ENCODE measurements around the gene DNAH8. TPM values are rescaled to one million over a fixed set of nuclear protein-coding genes. Genes with fewer than 3 reads are reported as not detected.

The DNAH8 gene
- total and polyA plus RNA-seq, 11 donors = 0.02 to 0.50 (median 0.02) TPM; not detected in 8

GRCh38 chr6:38938741-38939140, 223.6 kb downstream of the DNAH8 start:
- Histone ChIP-seq H3K27me3 (peaks cover 0 to 8% (median 0%) of the 10 kb centered on the region in 9 donors), H3K27ac (no peak overlapping the region), H3K9me3 (peaks cover 0 to 3% (median 0%) of the 10 kb centered on the region in 12 donors), H3K4me1 (no peaks in the 10 kb centered on the region), H3K36me3 (no peaks in the 10 kb centered on the region), H3K4me3 (no peak overlapping the region)
- intact Hi-C loops (cut with DNase I) = loop anchor here in 1 of 10 donors (10.0 kb wide), 1 partner anchor 64 kb away; no protein-coding TSS in a partner anchor
- 86 to 90% (median 89%) methylated on average over 3 of the region's 3 CpGs for WGBS, 4 donors
- TF ChIP-seq POLR2A (IDR thresholded peaks at IDR 0.05) = no peak
- TF ChIP-seq, protein P1, sequence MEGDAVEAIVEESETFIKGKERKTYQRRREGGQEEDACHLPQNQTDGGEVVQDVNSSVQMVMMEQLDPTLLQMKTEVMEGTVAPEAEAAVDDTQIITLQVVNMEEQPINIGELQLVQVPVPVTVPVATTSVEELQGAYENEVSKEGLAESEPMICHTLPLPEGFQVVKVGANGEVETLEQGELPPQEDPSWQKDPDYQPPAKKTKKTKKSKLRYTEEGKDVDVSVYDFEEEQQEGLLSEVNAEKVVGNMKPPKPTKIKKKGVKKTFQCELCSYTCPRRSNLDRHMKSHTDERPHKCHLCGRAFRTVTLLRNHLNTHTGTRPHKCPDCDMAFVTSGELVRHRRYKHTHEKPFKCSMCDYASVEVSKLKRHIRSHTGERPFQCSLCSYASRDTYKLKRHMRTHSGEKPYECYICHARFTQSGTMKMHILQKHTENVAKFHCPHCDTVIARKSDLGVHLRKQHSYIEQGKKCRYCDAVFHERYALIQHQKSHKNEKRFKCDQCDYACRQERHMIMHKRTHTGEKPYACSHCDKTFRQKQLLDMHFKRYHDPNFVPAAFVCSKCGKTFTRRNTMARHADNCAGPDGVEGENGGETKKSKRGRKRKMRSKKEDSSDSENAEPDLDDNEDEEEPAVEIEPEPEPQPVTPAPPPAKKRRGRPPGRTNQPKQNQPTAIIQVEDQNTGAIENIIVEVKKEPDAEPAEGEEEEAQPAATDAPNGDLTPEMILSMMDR (IDR thresholded peaks at IDR 0.05) = no peak
- ATAC-seq (no peak), DNase-seq (no peak)

- intact Hi-C loops (cut with DNase I) = no loop called here
Observed at GRCh38 chr6:38942442-38942841, 227.3 kb downstream of the DNAH8 start.

DNA sequence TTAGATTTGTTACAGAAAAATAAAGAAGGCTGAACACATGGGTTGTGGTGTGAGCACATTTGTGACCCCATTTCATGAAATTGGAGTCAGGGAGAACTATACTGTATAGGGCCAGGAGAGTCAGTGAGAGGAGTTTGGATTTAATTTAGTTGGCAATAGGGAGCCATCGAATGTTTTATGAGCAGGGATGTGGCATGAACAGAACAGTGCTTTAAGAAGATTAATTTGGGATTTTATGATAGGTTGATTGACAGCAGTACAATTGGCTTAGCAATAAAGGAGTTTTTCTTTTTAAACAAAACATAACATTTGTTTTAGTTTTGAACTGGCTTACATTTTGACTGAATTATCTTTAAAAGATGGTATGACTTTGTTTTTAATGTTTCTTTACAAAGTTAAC, 227.9 kb downstream of the DNAH8 start:
- Histone ChIP-seq H3K27ac (no peak overlapping the region), H3K9me3 (no peaks in the 10 kb centered on the region), H3K4me1 (no peaks in the 10 kb centered on the region), H3K4me3 (no peak overlapping the region), H3K36me3 (no peaks in the 10 kb centered on the region), H3K27me3 (peaks cover 0 to 8% (median 0%) of the 10 kb centered on the region in 9 donors)
- intact Hi-C loops (cut with DNase I) = no loop called here
- WGBS, 4 donors = 82 to 94% (median 84%) methylated on average over 1 of the region's 1 CpG
- TF ChIP-seq POLR2A (IDR thresholded peaks at IDR 0.05) = no peak
- TF ChIP-seq, protein P1 (IDR thresholded peaks at IDR 0.05) = no peak
- no peak for DNase-seq
- no peak for ATAC-seq

More at GRCh38 chr6:38942442-38942841, 227.3 kb downstream of the DNAH8 start:
- 75 to 87% (median 85%) methylated on average over 4 of the region's 4 CpGs for WGBS, 4 donors
- Histone ChIP-seq H3K4me3 (no peak overlapping the region), H3K27me3 (peaks cover 0 to 8% (median 0%) of the 10 kb centered on the region in 9 donors), H3K36me3 (no peaks in the 10 kb centered on the region), H3K9me3 (no peaks in the 10 kb centered on the region), H3K4me1 (no peaks in the 10 kb centered on the region), H3K27ac (no peak overlapping the region)
- DNase-seq (no peak), ATAC-seq (no peak)
- TF ChIP-seq, protein P1 (IDR thresholded peaks at IDR 0.05) = no peak
- TF ChIP-seq POLR2A (IDR thresholded peaks at IDR 0.05) = no peak

GRCh38 chr6:38943964-38944363, 228.9 kb downstream of the DNAH8 start:
- Histone ChIP-seq H3K4me1 (no peaks in the 10 kb centered on the region), H3K36me3 (no peaks in the 10 kb centered on the region), H3K27me3 (peaks cover 0 to 8% (median 0%) of the 10 kb centered on the region in 9 donors), H3K27ac (no peak overlapping the region), H3K9me3 (no peaks in the 10 kb centered on the region), H3K4me3 (no peak overlapping the region)
- intact Hi-C loops (cut with DNase I) = no loop called here
- TF ChIP-seq, protein P1 (IDR thresholded peaks at IDR 0.05) = no peak
- no peak for TF ChIP-seq POLR2A (IDR thresholded peaks at IDR 0.05)
- DNase-seq = no peak
- 70 to 74% (median 71%) methylated on average over 4 of the region's 4 CpGs for WGBS, 4 donors
- no peak for ATAC-seq
